ENCODE measurements around the gene CROCC2.

Gene CROCC2

GRCh38 chr2:240886678-240887609, 19.2 kb upstream of the CROCC2 start:
- Histone ChIP-seq H3K4me3 (ENCODE audit: low read depth in 1 of 2, low read length in 2 of 2) (no peak overlapping the region), H2AFZ (ENCODE audit: low read depth, low read length) (no peak overlapping the region), H3K27ac (ENCODE audit: low read length) (no peak overlapping the region), H3K79me2 (ENCODE audit: insufficient read depth, low read length) (no peaks in the 10 kb centered on the region), H4K20me1 (ENCODE audit: insufficient read depth, low read length) (no peaks in the 10 kb centered on the region), H3K36me3 (ENCODE audit: insufficient read depth, low read length) (no peaks in the 10 kb centered on the region), H3K27me3 (ENCODE audit: insufficient read depth, low read length, poor library complexity) (peaks cover 3% of the 10 kb centered on the region), H3K9ac (ENCODE audit: low read depth, low read length) (no peak overlapping the region), H3K4me2 (ENCODE audit: insufficient read depth, low read length) (no peak overlapping the region), H3K9me3 (ENCODE audit: insufficient read depth, low read length, severe bottlenecking) (no peaks in the 10 kb centered on the region), H3K4me1 (ENCODE audit: insufficient read depth, low read length) (no peaks in the 10 kb centered on the region)
- no peak for TF ChIP-seq CTCF (IDR thresholded peaks at IDR 0.05; ENCODE audit: borderline replicate concordance, extremely low read depth, low read length, poor library complexity, severe bottlenecking)
- TF ChIP-seq EZH2 (IDR thresholded peaks at IDR 0.05; ENCODE audit: borderline replicate concordance, low read depth, low read length, severe bottlenecking) = no peak
- ATAC-seq (ENCODE audit: insufficient read depth, low read depth) = no peak
- DNase-seq = no peak

GRCh38 chr2:240887631-240888030, 18.5 kb upstream of the CROCC2 start:
- no peak overlapping the region for H3K4me2 ChIP-seq (ENCODE audit: insufficient read depth, low read length)
- H3K27ac ChIP-seq (ENCODE audit: low read length) = no peak overlapping the region
- no peak overlapping the region for H3K9ac ChIP-seq (ENCODE audit: low read depth, low read length)

GRCh38 chr2:240888130-240888889, 17.8 kb upstream of the CROCC2 start:
- Histone ChIP-seq H3K27me3 (ENCODE audit: insufficient read depth, low read length, poor library complexity) (peaks cover under 1% of the 10 kb centered on the region), H3K4me3 (ENCODE audit: low read depth in 1 of 2, low read length in 2 of 2) (no peak overlapping the region), H3K79me2 (ENCODE audit: insufficient read depth, low read length) (no peaks in the 10 kb centered on the region), H3K9ac (ENCODE audit: low read depth, low read length) (no peak overlapping the region), H3K4me1 (ENCODE audit: insufficient read depth, low read length) (no peaks in the 10 kb centered on the region), H2AFZ (ENCODE audit: low read depth, low read length) (no peak overlapping the region), H3K9me3 (ENCODE audit: insufficient read depth, low read length, severe bottlenecking) (no peaks in the 10 kb centered on the region), H3K36me3 (ENCODE audit: insufficient read depth, low read length) (no peaks in the 10 kb centered on the region), H4K20me1 (ENCODE audit: insufficient read depth, low read length) (no peaks in the 10 kb centered on the region), H3K4me2 (ENCODE audit: insufficient read depth, low read length) (no peak overlapping the region), H3K27ac (ENCODE audit: low read length) (no peak overlapping the region)
- ATAC-seq (ENCODE audit: insufficient read depth, low read depth) = no peak
- DNase-seq = no peak
- no peak for TF ChIP-seq EZH2 (IDR thresholded peaks at IDR 0.05; ENCODE audit: borderline replicate concordance, low read depth, low read length, severe bottlenecking)
- TF ChIP-seq CTCF (IDR thresholded peaks at IDR 0.05; ENCODE audit: borderline replicate concordance, extremely low read depth, low read length, poor library complexity, severe bottlenecking) = no peak

More at GRCh38 chr2:240887631-240888030, 18.5 kb upstream of the CROCC2 start:
- Histone ChIP-seq H3K36me3 (ENCODE audit: insufficient read depth, low read length) (no peaks in the 10 kb centered on the region), H3K4me3 (ENCODE audit: low read depth in 1 of 2, low read length in 2 of 2) (no peak overlapping the region), H3K9me3 (ENCODE audit: insufficient read depth, low read length, severe bottlenecking) (no peaks in the 10 kb centered on the region), H4K20me1 (ENCODE audit: insufficient read depth, low read length) (no peaks in the 10 kb centered on the region), H3K4me1 (ENCODE audit: insufficient read depth, low read length) (no peaks in the 10 kb centered on the region), H3K27me3 (ENCODE audit: insufficient read depth, low read length, poor library complexity) (peaks cover 3% of the 10 kb centered on the region), H2AFZ (ENCODE audit: low read depth, low read length) (no peak overlapping the region), H3K79me2 (ENCODE audit: insufficient read depth, low read length) (no peaks in the 10 kb centered on the region)
- no peak for ATAC-seq (ENCODE audit: insufficient read depth, low read depth)
- DNase-seq = no peak
- no peak for TF ChIP-seq EZH2 (IDR thresholded peaks at IDR 0.05; ENCODE audit: borderline replicate concordance, low read depth, low read length, severe bottlenecking)
- TF ChIP-seq CTCF (IDR thresholded peaks at IDR 0.05; ENCODE audit: borderline replicate concordance, extremely low read depth, low read length, poor library complexity, severe bottlenecking) = no peak

Measured in DND-41 (cell line).